ENCODE measurements around the gene CIBAR2.

- no peak for TF ChIP-seq CTCF (IDR thresholded peaks at IDR 0.05)
- no peak for TF ChIP-seq POLR2A (IDR thresholded peaks at IDR 0.05)
- no peak for TF ChIP-seq POLR2AphosphoS5 (IDR thresholded peaks at IDR 0.05)
These were observed 15.1 kb upstream of the CIBAR2 start for GRCh38 chr16:85127379-85127723.
